ENCODE data around the gene SETD7. TPM values are rescaled to one million over a fixed set of nuclear protein-coding genes. Genes with fewer than 3 reads are reported as not detected.

The SETD7 gene
- total RNA-seq, 1 experiment from 2014 or later, result 41.6 TPM

GRCh38 chr4:139535871-139536234, 20.2 kb downstream of the SETD7 start:
- no peak overlapping the region for H3K4me2 ChIP-seq (ENCODE audit: low read length)
- H2AFZ ChIP-seq (ENCODE audit: low read depth, low read length, poor library complexity, severe bottlenecking), result no peak overlapping the region
- DNase-seq (ENCODE audit: low read depth, low spot score), result no peak
- H3K27me3 ChIP-seq (ENCODE audit: insufficient read depth, low read length), result no peaks in the 10 kb centered on the region
- H3K36me3 ChIP-seq (ENCODE audit: control insufficient read depth in 1 of 2, insufficient read depth in 2 of 2, low read length in 2 of 2), result peaks cover 2 to 8% of the 10 kb centered on the region in 2 experiments; a peak in 2 of 4 replicates
- POLR2A ChIA-PET, result no interaction called here
- no peak for ATAC-seq
- no peak overlapping the region for H3K27ac ChIP-seq (ENCODE audit: low read depth, low read length)
- H3K9me3 ChIP-seq (ENCODE audit: control insufficient read depth in 1 of 2, insufficient read depth in 1 of 2, low read depth in 1 of 2, low read length in 2 of 2), result no peaks in the 10 kb centered on the region
- CTCF ChIA-PET, result no interaction called here
- intact Hi-C loops (cut with micrococcal nuclease), result loop anchor here (10.0 kb wide), 3 partner anchors 121 to 501 kb away; no protein-coding TSS in a partner anchor
- no peaks in the 10 kb centered on the region for H4K20me1 ChIP-seq (ENCODE audit: insufficient read depth)
- H3K79me2 ChIP-seq (ENCODE audit: insufficient read depth, low read length), result peaks cover 35% of the 10 kb centered on the region
- no peak overlapping the region for H3K4me3 ChIP-seq (replicated peaks in 1 of 2; ENCODE audit: low read depth in 1 of 2, low read length in 2 of 2)
- BruUV-seq (replicated peaks), result no TSS peak
- H3K9me2 ChIP-seq (ENCODE audit: insufficient read depth), result no peaks in the 10 kb centered on the region
- no peak for TF ChIP-seq SRF (IDR thresholded peaks at IDR 0.05; ENCODE audit: low read depth)
- no peak for TF ChIP-seq YY1 (IDR thresholded peaks at IDR 0.05; ENCODE audit: extremely low read depth, insufficient replicate concordance, low read depth, low read length)
- no peak overlapping the region for H3K9ac ChIP-seq (ENCODE audit: low read length)
- RAD21 ChIA-PET (ENCODE audit: low non-redundant PET in 1 of 2, low total read pairs in 2 of 2, uncharacterized antibody in 2 of 2, unreplicated experiment in 2 of 2), result no interaction called here
- no peaks in the 10 kb centered on the region for H3K4me1 ChIP-seq (ENCODE audit: control insufficient read depth in 1 of 2, insufficient read depth in 2 of 2, low read length in 2 of 2)

DNA sequence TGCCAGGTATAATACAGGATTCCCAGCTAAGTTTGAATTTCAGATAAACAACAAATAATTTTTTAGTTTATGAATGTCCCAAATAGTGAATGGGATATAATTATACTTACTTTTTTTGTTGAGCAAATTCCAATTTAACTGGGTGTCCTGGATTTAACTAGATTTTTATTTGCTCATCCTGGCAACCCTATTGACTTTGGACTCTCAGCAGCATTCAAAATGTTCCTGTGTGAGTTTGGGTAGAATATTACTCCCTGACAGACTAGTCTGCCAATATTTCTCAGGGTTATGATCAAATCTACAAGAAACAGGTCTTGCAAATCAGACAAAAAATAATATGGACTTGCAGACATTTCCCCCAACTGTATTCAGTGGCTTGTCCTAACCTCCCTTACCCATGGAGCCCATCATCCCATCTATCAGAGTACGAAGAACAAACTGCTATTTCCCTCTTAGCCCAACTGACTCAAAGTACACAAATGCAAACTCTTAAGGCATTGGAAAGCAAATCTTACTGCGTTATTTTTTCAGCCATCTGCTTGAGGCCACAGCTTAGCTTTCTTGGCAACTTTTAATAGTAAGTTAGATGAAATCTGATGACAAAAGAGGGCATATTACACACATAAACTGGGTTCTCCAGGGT, 20.7 kb downstream of the SETD7 start:
- POLR2A ChIA-PET, result no interaction called here
- intact Hi-C loops (cut with micrococcal nuclease), result loop anchor here (10.0 kb wide), 3 partner anchors 121 to 501 kb away; no protein-coding TSS in a partner anchor
- no peaks in the 10 kb centered on the region for H3K27me3 ChIP-seq (ENCODE audit: insufficient read depth, low read length)

More for the DNA sequence above, 20.7 kb downstream of the SETD7 start:
- no peak for TF ChIP-seq POLR2A (IDR thresholded peaks at IDR 0.05; ENCODE audit: borderline replicate concordance, extremely low read depth, insufficient read depth, insufficient read length)
- TF ChIP-seq, protein P1, sequence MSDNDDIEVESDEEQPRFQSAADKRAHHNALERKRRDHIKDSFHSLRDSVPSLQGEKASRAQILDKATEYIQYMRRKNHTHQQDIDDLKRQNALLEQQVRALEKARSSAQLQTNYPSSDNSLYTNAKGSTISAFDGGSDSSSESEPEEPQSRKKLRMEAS (IDR thresholded peaks at IDR 0.05), result no peak
- no TSS peak for BruUV-seq (replicated peaks)
- H4K20me1 ChIP-seq (ENCODE audit: insufficient read depth), result no peaks in the 10 kb centered on the region
- H3K4me2 ChIP-seq (ENCODE audit: low read length), result no peak overlapping the region
- CTCF ChIA-PET, result no interaction called here
- no peaks in the 10 kb centered on the region; a peak in 1 of 4 replicates for H3K4me1 ChIP-seq (ENCODE audit: control insufficient read depth in 1 of 2, insufficient read depth in 2 of 2, low read length in 2 of 2)
- H3K27ac ChIP-seq (ENCODE audit: low read depth, low read length), result no peak overlapping the region
- H3K9me3 ChIP-seq (ENCODE audit: control insufficient read depth in 1 of 2, insufficient read depth in 1 of 2, low read depth in 1 of 2, low read length in 2 of 2), result no peaks in the 10 kb centered on the region
- H2AFZ ChIP-seq (ENCODE audit: low read depth, low read length, poor library complexity, severe bottlenecking), result no peak overlapping the region
- no peak for DNase-seq (ENCODE audit: low read depth, low spot score)
- H3K4me3 ChIP-seq (replicated peaks in 1 of 2; ENCODE audit: low read depth in 1 of 2, low read length in 2 of 2), result no peak overlapping the region
- ATAC-seq, result no peak
- RAD21 ChIA-PET (ENCODE audit: low non-redundant PET in 1 of 2, low total read pairs in 2 of 2, uncharacterized antibody in 2 of 2, unreplicated experiment in 2 of 2), result no interaction called here
- peaks cover 2 to 5% of the 10 kb centered on the region in 2 experiments; a peak in 2 of 4 replicates for H3K36me3 ChIP-seq (ENCODE audit: control insufficient read depth in 1 of 2, insufficient read depth in 2 of 2, low read length in 2 of 2)
- no peaks in the 10 kb centered on the region for H3K9me2 ChIP-seq (ENCODE audit: insufficient read depth)
- H3K9ac ChIP-seq (ENCODE audit: low read length), result no peak overlapping the region
- peaks cover 31% of the 10 kb centered on the region for H3K79me2 ChIP-seq (ENCODE audit: insufficient read depth, low read length)

Measured in HCT116 (cell line).